MM.1S (cell line): ENCODE results near the gene ZNF445.

Experiments used
- CTCF ChIP-seq: fragments of 300-600 bp; sonication (generic); IDR thresholded peaks from 2 replicates; pipeline ENCODE4 v1.5.1; 2016; ENCODE audit warnings: antibody characterized with exemption, low read length, mixed read lengths
- EZH2 ChIP-seq: fragments of 300-600 bp; sonication (generic); optimal IDR thresholded peaks from 2 replicates; pipeline ENCODE3; 2017; ENCODE audit warnings: low read depth, mild to moderate bottlenecking, antibody characterized with exemption, low read length, mixed read lengths

- TF ChIP-seq CTCF (no peak), EZH2 (no peak)
Measured at GRCh38 chr3:44504566-44504965, 27.1 kb upstream of the ZNF445 start.
